GM12864 (cell line): ENCODE results near the gene MAP4.

ENCODE experiments used
- DNase-seq: peaks from one replicate; pipeline ENCODE4 v3.0.0-alpha.2; 2011; ENCODE audit warnings: low read depth
- H3K4me3 ChIP-seq: 2 replicates; pipeline ENCODE4 v1.5.1; 2011; ENCODE audit warnings: mild to moderate bottlenecking, low read depth, low read length, control low read depth
- TF ChIP-seq, protein P1 (sequence below): IDR thresholded peaks from 2 replicates; pipeline ENCODE4 v1.5.1; 2011; ENCODE audit warnings: low read depth, mild to moderate bottlenecking, moderate library complexity, low read length, control low read depth, inconsistent platforms; ENCODE audit errors: missing control alignments

MAP4 gene

DNA sequence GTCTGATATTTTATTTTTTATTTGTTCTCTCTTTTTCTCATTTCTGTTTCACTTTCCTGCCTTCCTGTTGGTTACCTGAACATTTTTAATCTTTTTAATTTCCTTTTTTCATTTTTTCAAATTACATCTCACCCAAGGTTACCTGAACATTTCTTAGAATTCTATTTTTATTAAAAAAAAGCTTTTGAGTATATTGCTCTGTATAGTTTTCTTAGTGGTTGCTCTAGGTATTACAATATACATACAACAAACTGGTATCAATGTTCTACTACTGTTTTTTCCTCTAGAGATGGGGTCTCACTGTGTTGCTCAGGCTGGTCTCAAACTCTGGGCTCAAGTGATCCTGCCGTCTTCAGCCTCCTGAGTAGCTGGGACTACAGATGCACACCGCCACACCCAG, 133.9 kb downstream of the MAP4 start:
- TF ChIP-seq, protein P1, sequence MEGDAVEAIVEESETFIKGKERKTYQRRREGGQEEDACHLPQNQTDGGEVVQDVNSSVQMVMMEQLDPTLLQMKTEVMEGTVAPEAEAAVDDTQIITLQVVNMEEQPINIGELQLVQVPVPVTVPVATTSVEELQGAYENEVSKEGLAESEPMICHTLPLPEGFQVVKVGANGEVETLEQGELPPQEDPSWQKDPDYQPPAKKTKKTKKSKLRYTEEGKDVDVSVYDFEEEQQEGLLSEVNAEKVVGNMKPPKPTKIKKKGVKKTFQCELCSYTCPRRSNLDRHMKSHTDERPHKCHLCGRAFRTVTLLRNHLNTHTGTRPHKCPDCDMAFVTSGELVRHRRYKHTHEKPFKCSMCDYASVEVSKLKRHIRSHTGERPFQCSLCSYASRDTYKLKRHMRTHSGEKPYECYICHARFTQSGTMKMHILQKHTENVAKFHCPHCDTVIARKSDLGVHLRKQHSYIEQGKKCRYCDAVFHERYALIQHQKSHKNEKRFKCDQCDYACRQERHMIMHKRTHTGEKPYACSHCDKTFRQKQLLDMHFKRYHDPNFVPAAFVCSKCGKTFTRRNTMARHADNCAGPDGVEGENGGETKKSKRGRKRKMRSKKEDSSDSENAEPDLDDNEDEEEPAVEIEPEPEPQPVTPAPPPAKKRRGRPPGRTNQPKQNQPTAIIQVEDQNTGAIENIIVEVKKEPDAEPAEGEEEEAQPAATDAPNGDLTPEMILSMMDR, result no peak
- no peak overlapping the region for H3K4me3 ChIP-seq

GRCh38 chr3:47877719-47878118, 138.5 kb downstream of the MAP4 start:
- no peak for DNase-seq
- H3K4me3 ChIP-seq, result no peak overlapping the region
- TF ChIP-seq, protein P1, result no peak

More for the DNA sequence above, 133.9 kb downstream of the MAP4 start:
- DNase-seq, result no peak

- TF ChIP-seq, protein P1, result no peak
- DNase-seq, result no peak
- H3K4me3 ChIP-seq, result no peak overlapping the region
Measured at GRCh38 chr3:47877290-47877689, 138.9 kb downstream of the MAP4 start.

DNA sequence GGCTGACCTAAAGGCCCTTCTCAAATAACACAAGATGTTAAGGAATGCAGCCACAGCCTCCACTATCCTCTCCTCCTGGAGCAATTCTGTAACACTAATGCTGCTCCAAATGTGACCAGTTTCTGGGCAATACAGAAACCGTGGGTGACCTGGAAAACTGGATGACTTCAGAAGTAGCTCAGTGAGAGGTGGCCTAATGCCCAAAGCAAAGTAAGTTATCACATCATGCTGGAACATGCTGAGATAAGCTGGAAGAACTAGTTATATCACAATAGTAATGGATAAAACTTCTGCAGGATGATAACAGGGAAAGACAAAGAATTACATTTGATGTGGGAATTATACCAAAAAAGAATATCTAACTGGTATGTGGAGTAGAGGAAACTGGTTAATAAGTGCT, 141.3 kb downstream of the MAP4 start:
- H3K4me3 ChIP-seq, result no peak overlapping the region
- DNase-seq, result no peak
- TF ChIP-seq, protein P1, result no peak

DNA sequence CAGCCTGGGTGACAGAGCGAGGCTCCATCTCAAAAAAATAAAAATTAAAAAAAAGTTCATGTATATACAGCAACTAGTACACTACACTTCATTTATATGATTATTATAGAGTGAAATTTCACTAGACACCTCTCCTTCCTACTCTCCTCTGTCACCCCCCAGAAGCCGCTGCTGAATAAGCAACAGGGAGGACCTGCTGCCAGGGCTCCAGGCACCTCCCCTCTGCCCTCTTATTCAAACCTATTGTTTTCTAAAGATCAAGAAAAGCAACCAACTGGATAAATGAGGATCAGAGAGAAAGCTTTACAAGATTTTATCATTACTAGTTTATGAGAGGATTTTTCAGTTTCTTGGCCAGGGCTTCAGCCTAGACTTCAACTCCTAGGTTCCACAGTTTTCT, 141.8 kb downstream of the MAP4 start:
- DNase-seq, result no peak
- H3K4me3 ChIP-seq, result no peak overlapping the region
- TF ChIP-seq, protein P1, result no peak

GRCh38 chr3:47872916-47873315, 143.3 kb downstream of the MAP4 start:
- TF ChIP-seq, protein P1, result no peak
- DNase-seq, result no peak

DNA sequence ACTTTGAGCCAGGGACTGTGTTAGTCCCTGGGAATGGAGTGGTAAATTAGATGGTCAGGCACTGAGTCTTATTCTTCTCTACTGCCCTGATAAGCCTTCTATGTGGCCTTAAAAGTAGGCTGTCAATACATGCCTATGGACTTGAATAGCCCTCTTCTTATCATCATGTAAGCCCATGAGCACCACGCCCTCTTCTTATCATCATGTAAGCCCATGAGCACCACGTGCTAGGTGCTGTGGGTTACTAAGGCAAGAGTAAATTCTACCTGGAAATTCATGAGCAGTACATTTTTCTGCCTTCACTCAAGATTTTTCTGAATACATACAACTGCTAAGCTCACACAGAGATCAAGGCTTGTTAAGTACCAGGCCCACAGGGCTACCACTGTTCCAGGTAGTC, 144.8 kb downstream of the MAP4 start:
- TF ChIP-seq, protein P1, result no peak
- no peak overlapping the region for H3K4me3 ChIP-seq
- DNase-seq, result no peak

More at GRCh38 chr3:47872916-47873315, 143.3 kb downstream of the MAP4 start:
- H3K4me3 ChIP-seq, result no peak overlapping the region
